ENCODE data around the gene LRRC4C. TPM values are rescaled to one million over a fixed set of nuclear protein-coding genes. Genes with fewer than 3 reads are reported as not detected.
"Not testable (repeated sequence)": the region's sequence is repeated elsewhere in the genome, so short reads cannot be mapped to it uniquely, and the experiment has no call there.

Gene LRRC4C
- total RNA-seq, 1 experiment from 2014 or later, result not detected

- no peak for DNase-seq (ENCODE audit: low spot score)
Observed at GRCh38 chr11:40240284-40240683, 1219.2 kb downstream of the LRRC4C start.

DNA sequence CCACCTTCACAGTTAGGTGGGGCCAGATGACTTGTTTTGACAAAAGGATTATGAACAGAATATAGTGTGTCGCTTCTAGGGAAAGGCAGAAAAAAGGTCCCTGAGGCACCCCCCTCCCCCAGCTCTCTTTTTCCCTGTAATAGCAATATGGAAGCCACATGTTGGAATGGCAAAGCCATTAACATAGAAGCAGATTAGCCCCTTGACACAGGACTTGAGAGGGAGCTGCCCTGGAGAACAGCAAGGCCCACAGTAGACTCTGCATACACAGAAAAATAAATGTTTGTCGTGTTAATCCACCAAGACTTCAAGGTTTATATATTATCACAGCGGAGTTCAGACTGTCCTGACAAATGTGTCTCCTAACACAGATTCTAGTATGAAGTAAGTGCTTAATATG lies 1222.9 kb downstream of the LRRC4C start:
- no peak for DNase-seq (ENCODE audit: low spot score)

- DNase-seq (ENCODE audit: low spot score), result no peak
Observed at GRCh38 chr11:40235841-40236240, 1223.6 kb downstream of the LRRC4C start.

- DNase-seq (ENCODE audit: low spot score), result no peak
Observed at GRCh38 chr11:40230821-40231220, 1228.6 kb downstream of the LRRC4C start.

DNA sequence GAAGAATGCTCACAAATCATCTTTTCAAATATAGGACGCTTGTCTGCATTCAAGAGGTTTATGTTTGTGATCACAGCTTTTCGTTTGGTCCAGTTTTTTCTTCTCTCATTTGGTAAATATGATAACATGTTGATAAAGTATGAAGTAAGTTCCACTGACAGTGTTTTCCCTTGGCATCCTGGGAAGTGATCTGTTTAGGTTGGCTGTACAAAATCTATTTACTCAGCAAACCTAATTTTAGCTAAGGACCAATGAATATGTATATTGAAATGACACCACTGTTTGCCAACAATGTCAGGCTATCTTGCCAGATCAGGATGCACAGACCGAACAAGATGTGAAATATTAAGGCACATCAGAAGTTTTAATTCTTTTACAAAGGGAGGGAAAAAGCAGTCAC lies 1230.8 kb downstream of the LRRC4C start:
- DNase-seq (ENCODE audit: low spot score), result no peak

DNA sequence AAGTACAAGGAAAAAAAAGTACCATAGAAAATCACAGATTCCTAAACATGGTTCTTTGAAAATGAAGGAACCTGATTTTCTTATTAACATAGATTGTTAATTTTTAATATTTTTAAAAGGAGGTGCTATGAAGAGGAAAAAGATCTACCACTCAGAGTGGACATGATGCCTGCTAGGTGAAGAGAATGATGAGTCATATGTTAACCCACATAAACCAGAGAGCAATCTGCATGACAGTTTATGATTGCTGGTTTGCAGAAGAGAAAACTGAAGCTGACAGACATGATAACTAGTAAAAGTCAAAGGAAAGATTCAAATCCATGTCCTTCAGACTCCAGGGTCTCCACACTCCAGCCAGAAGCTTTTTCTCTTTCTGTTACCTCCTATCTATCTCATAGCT lies 1231.7 kb downstream of the LRRC4C start:
- no peak for DNase-seq (ENCODE audit: low spot score)

GRCh38 chr11:40226654-40227053 lies 1232.8 kb downstream of the LRRC4C start:
- DNase-seq (ENCODE audit: low spot score), result no peak

GRCh38 chr11:40223596-40224330 lies 1235.7 kb downstream of the LRRC4C start:
- DNase-seq (ENCODE audit: low spot score), result no peak

- no peak for DNase-seq (ENCODE audit: low spot score)
Observed at GRCh38 chr11:40219401-40219800, 1240.1 kb downstream of the LRRC4C start.

- no peak for DNase-seq (ENCODE audit: low spot score)
Observed at GRCh38 chr11:40215556-40215955, 1243.9 kb downstream of the LRRC4C start.

- DNase-seq (ENCODE audit: low spot score), result no peak
Observed at GRCh38 chr11:40207416-40207815, 1252.0 kb downstream of the LRRC4C start.

DNA sequence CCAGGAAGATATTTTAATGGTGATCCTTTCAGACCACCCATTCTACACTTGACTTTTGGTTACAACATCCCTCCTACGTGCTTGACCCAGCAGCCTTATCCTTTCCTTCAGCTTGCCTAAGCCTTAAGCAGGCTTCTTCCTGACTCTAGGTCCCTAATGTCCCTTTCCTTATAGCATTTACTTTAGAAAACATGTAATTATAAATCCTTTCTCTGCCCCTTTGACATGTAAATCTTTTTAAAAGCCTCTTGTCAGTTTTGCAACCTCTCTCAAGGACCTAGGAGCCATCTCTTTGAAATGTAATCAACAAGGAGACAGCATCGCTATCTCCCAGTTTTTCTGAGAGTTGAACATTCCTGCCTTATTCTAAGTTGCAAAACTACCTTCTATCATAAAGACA lies 1255.2 kb downstream of the LRRC4C start:
- DNase-seq (ENCODE audit: low spot score), result no peak

GRCh38 chr11:40203606-40204005 lies 1255.8 kb downstream of the LRRC4C start:
- DNase-seq (ENCODE audit: low spot score), result no peak

- no peak for DNase-seq (ENCODE audit: low spot score)
Observed at GRCh38 chr11:40202589-40203270, 1256.7 kb downstream of the LRRC4C start.

DNA sequence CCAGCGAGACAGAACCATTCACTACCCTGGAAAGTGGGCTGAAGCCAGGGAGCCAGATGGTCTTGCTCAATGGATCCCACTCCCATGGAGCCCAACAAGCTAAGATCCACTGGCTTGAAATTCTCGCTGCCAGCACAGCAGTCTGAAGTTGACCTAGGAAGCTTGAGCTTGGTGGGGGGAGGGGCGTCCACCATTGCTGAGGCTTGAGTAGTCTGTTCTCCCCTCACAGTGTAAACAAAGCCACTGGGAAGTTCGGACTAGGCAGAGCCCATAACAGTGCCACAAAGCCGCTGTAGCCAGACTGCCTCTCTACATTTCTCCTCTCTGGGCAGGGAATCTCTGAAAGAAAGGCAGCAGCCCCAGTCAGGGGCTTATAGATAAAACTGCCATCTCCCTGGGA lies 1266.9 kb downstream of the LRRC4C start:
- not testable (repeated sequence) for DNase-seq (ENCODE audit: low spot score)

- DNase-seq (ENCODE audit: low spot score), result no peak
Observed at GRCh38 chr11:40190294-40190693, 1269.2 kb downstream of the LRRC4C start.

GRCh38 chr11:40188848-40189247 lies 1270.6 kb downstream of the LRRC4C start:
- DNase-seq (ENCODE audit: low spot score), result peak; percentile 47

DNA sequence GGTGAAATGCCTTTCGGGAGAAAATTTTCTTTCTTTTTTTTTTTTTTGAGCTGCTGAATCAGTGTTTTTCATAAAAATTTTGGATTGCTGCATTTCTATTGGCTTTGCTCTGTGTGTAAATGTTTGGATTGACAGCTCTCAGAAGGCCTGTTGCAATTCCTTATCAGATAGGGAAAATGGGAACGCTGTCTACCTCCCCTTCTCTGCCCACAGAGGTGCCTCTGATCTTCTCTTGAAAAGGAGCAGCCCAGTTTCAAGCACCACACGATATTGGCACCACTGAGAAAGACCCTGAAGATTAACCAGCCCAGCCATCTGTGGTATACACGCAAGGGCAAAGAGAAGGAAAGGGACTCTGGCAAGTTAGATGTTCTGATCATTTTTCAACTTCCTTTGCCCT lies 1272.2 kb downstream of the LRRC4C start:
- no peak for DNase-seq (ENCODE audit: low spot score)

DNA sequence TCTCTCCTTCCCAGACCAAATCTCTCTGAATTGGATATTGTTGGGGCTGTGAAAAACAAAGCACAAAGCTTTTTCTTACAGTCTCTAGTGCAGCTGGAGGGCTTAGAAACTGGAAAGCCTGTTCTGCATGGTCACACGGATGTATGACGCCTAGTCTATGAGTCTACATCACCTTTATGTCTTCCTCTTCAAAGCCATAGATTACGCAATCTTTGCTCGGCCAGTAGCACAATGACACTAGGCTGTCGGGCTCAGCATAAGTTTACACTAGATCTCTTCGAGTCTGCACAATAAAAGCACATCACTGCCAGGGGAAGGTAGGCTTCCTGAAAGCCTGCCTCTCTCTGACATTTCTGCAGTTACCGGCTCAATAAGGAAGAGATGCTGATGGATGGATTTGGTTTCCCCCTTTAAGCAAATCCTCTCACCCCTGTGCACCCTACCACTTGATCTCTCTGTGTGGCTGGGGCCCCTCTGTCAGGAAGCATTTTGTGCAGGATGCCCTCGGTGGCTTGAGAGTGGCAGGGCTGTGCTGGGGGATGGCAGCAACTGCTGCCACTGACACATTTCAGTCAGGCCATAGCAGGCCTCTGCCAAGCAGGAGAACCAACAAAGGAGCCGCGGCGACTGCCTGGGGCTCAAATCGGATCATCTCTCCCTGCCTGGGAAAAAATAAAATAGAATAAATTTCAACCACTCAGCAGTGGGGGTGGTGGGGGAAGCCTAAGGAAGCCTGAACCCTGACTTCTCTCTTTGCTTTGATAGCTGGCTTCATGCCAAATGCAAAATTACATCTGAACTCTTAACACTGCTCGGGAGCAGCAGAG lies 1272.8 kb downstream of the LRRC4C start:
- DNase-seq (ENCODE audit: low spot score), result no peak

DNA sequence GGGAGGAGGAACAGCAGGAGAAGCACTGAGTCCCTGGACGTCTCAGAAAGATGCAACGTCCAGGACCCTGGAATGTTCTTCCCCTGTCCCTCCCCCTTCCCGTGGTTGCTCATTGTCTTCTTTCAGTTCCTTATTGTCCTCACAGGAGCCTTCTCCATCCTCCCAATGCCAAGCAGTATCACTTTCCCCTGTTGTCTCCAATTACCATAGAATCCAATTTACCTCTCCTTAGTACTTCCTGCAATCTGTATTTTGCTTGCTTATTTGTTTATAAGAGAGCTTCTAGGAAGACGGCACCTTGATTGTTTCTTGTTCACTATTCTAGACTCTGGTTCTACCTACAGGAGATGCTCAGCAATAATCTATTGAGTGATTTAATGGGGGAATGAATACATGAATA lies 1273.7 kb downstream of the LRRC4C start:
- no peak for DNase-seq (ENCODE audit: low spot score)

DNA sequence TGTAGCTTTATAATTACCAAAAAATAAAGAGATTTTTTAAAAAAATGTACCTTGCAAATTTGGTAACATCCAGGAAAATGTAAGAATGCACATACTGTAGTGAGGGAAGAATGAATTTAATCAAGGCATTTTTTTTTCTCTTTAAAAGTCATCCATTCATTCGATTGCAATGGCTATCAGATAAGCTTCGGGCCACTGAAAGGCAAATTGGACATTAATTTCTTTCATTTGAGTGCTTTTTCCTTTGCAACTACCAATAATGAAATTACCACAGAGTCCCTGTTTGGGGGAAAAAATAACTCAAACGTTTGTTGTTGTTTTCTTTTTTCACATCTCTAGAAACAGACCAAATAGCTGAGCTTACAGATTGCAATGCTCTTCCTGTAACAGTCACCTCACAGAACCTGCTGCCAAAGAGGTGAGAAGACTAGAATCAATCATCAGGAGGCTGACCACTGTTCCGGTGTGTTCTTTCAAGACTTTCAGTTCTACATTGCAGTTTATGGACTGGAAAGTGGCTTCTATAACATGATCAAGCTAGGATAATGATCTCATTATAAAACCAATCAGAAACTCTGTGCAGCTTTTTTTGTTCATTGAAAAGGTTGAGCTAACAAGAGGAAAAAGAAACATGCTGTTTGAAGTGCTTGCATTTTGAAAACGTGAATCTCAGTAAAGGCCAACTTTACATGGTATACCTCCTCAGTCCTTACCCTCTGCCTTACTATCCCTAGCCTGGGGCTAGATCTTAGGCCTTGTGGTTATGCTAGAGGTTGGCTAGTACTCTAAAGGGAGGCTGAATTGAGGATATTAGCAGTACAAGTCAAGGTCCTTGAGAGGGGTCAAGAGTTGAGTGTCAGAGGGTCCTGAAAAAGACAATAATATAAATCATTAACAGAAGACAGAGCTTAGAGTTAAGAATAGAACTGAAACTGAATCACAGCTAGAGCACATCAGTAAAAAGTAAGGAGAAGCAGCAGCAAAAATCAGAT lies 1276.1 kb downstream of the LRRC4C start:
- DNase-seq (ENCODE audit: low spot score), result no peak

All from HT-29 (cell line).